ENCODE data around the gene FTO.

- no peak for TF ChIP-seq CTCF (IDR thresholded peaks at IDR 0.05; ENCODE audit: insufficient read depth, low read length, poor library complexity, severe bottlenecking)
- TF ChIP-seq EZH2phosphoT487 (conservative IDR thresholded peaks at IDR 0.05; ENCODE audit: low read length): no peak
Observed at GRCh38 chr16:54201200-54201599, 497.2 kb downstream of the FTO start.
